Thymus (tissue), 11 donors: ENCODE data around the gene APMAP. TPM values are rescaled to one million over a fixed set of nuclear protein-coding genes. Genes with fewer than 3 reads are reported as not detected.
A peak's percentile ranks its signal among the peaks of the same experiment; 100 is the strongest.

Experiments used
- DNase-seq, 9 donors: peaks; one replicate each; pipeline ENCODE4 v3.0.0-alpha.2; 2013; ENCODE audit warnings: low spot score in 9 of 9, low read depth in 6 of 9, missing footprints in 1 of 9
- H3K27ac ChIP-seq, 2 donors: one replicate each; pipeline ENCODE4 v1.5.1; 2013; ENCODE audit warnings: control low read depth in 1 of 2, low read depth in 1 of 2, low read length in 1 of 2, mild to moderate bottlenecking in 1 of 2, moderate library complexity in 1 of 2
- H3K27me3 ChIP-seq, 2 donors: one replicate each; pipeline ENCODE4 v1.5.1; 2013; ENCODE audit warnings: low read length in 1 of 2; ENCODE audit not compliant: control insufficient read depth in 2 of 2, insufficient read depth in 1 of 2
- H3K36me3 ChIP-seq, 2 donors: one replicate each; pipeline ENCODE4 v1.5.1; 2013; ENCODE audit warnings: low read length in 1 of 2, mild to moderate bottlenecking in 1 of 2, moderate library complexity in 1 of 2; ENCODE audit not compliant: control insufficient read depth in 2 of 2, insufficient read depth in 2 of 2
- H3K4me1 ChIP-seq, 2 donors: one replicate each; pipeline ENCODE4 v1.5.1; 2013; ENCODE audit warnings: low read length in 2 of 2; ENCODE audit not compliant: control insufficient read depth in 2 of 2, insufficient read depth in 2 of 2
- H3K4me3 ChIP-seq, 2 donors: one replicate each; pipeline ENCODE4 v1.5.1; 2013; ENCODE audit warnings: low read length in 2 of 2, control low read depth in 1 of 2, mild to moderate bottlenecking in 1 of 2
- H3K9me3 ChIP-seq, 2 donors: one replicate each; pipeline ENCODE4 v1.5.1; 2013; ENCODE audit warnings: low read length in 1 of 2, mild to moderate bottlenecking in 1 of 2; ENCODE audit not compliant: control insufficient read depth in 2 of 2, insufficient read depth in 1 of 2
- WGBS: extraction: QIAGEN DNeasy Blood & Tissue Kit; methylation state at CpG from one replicate; pipeline ENCODE4 v1.1.7; 2013; 5-methylcytosine and 5-hydroxymethylcytosine counted together
- polyA plus RNA-seq: library from polyadenylated mRNA; stranded (reverse); fragments of 200-250 nt; gene quantifications from one replicate; pipeline ENCODE4 v1.2.3, GENCODE V29; 2013
- total RNA-seq: library from RNA; stranded (reverse); fragments of 120-200 nt; gene quantifications from one replicate; pipeline ENCODE4 v1.2.4, GENCODE V29; 2013
- donor health status: healthy.

Gene APMAP
- total and polyA plus RNA-seq, 2 donors, result 49.3 to 53.4 TPM

GRCh38 chr20:25037288-25038102, 44.9 kb upstream of the APMAP start:
- Histone ChIP-seq H3K27me3 (no peaks in the 10 kb centered on the region), H3K4me3 (no peak overlapping the region), H3K9me3 (no peaks in the 10 kb centered on the region), H3K27ac (peak overlapping the region; percentile 74 to 75), H3K36me3 (peaks cover 0 to 4% of the 10 kb centered on the region in 2 donors), H3K4me1 (peaks cover 22 to 69% of the 10 kb centered on the region in 2 donors)
- peak in 2 of 9 donors; percentile 19 to 30 for DNase-seq
- WGBS, result 81% methylated on average over 15 of the region's 15 CpGs

DNA sequence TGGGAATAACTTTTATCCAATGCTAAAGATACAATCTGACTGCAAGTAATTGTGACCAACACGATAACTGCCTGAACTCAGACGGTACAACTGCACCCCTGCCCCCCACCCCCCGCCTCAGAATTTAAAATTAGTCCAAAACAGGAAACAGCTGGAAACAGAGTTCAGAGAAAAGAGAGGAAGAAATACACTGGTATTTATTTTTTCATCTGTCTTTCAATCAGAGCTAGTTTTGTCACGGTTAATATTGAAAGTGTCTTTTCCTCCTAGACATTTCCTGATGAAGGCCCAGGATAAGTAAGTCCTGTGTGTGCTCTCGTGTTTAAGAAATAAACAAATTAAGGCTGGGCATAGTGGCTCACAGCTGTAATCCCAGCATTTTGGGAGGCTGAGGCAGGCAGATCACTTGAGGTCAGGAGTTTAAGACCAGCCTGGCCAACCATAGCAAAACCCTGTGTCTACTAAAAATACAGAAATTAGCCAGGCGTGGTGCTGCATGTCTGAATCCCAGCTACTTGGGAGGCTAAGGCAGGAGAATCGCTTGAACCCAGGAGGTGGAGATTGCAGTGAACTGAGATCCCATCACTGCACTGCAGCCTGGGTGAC, 43.9 kb upstream of the APMAP start:
- H3K4me1 ChIP-seq, result peaks cover 17 to 61% of the 10 kb centered on the region in 2 donors
- peak in 1 of 9 donors; percentile 33 for DNase-seq

GRCh38 chr20:25035921-25036320, 43.4 kb upstream of the APMAP start:
- H3K36me3 ChIP-seq, result peaks cover 0 to 8% of the 10 kb centered on the region in 2 donors

More for the DNA sequence above, 43.9 kb upstream of the APMAP start:
- 25% methylated on average over 7 of the region's 7 CpGs for WGBS
- peaks cover 0 to 8% of the 10 kb centered on the region in 2 donors for H3K36me3 ChIP-seq
- no peaks in the 10 kb centered on the region for H3K27me3 ChIP-seq
- H3K4me3 ChIP-seq, result no peak overlapping the region
- no peaks in the 10 kb centered on the region for H3K9me3 ChIP-seq
- H3K27ac ChIP-seq, result peak overlapping the region; percentile 60 to 74

DNA sequence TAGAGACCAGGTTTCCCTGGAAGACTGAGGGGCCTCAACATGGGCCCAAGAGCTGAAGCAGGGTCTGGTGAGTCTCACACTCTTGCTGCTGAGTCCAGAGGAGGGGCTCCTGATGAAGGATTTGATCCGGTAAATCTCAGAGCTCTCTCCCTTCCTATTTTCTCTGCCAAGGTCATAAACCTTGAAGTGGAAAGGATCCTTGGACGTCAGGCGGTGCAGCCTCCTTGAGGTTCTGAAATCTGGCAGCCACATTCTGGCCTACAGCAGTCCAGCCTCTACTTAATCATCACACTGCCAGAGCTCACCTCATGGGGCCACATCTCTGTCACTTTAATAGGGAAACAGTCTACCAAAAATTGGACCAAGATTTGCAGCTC, 41.4 kb upstream of the APMAP start:
- 95% methylated on average over 3 of the region's 3 CpGs for WGBS
- H3K4me3 ChIP-seq, result no peak overlapping the region
- no peaks in the 10 kb centered on the region for H3K9me3 ChIP-seq
- peak overlapping the region; percentile 42 to 66 for H3K27ac ChIP-seq
- peaks cover 0 to 15% of the 10 kb centered on the region in 2 donors for H3K36me3 ChIP-seq
- no peak for DNase-seq
- H3K4me1 ChIP-seq, result peaks cover 17 to 40% of the 10 kb centered on the region in 2 donors
- H3K27me3 ChIP-seq, result no peaks in the 10 kb centered on the region

More at GRCh38 chr20:25035921-25036320, 43.4 kb upstream of the APMAP start:
- Histone ChIP-seq H3K4me1 (peaks cover 17 to 57% of the 10 kb centered on the region in 2 donors), H3K4me3 (no peak overlapping the region), H3K27me3 (no peaks in the 10 kb centered on the region), H3K27ac (peak overlapping the region in 1 of 2 donors; percentile 59), H3K9me3 (no peaks in the 10 kb centered on the region)
- WGBS, result 8% methylated on average over 4 of the region's 4 CpGs
- DNase-seq, result peak in 4 of 9 donors; percentile 29 to 69 (median 38)

DNA sequence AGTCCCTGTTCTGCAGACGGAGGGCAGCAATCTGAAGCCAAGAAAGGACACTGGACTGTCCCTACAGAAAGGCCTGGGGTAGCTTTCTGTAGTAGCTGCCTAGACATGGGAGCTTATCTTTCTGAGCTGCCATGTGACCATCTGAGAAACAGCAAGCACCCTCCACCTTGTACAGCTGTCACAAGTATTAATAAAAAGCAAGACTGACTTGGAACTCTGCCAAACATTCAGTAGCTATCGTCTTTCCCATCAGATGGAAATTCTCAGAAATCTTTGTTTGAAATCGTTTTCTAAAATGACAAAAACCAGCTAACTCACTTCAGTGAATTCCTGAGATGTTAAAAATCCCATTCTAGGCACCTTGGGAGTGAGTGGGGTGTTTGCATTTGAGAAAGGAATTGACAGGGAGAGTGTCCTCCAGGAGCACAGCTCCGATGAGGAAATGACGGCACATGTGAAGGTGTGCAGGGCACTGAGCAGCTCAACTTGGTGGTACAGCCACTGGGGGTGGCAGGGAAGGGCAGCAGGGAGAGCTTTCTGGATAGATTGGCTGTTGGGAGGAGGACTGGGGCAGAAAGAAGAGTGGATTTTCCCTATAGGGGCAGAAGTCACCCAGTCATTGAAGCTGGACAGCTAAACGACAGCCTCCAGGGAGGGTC, 40.8 kb upstream of the APMAP start:
- peaks cover 0 to 15% of the 10 kb centered on the region in 2 donors for H3K36me3 ChIP-seq
- H3K4me3 ChIP-seq, result no peak overlapping the region
- peak overlapping the region; percentile 42 to 66 for H3K27ac ChIP-seq
- H3K27me3 ChIP-seq, result no peaks in the 10 kb centered on the region
- peaks cover 17 to 35% of the 10 kb centered on the region in 2 donors for H3K4me1 ChIP-seq
- no peaks in the 10 kb centered on the region for H3K9me3 ChIP-seq
- WGBS, result 64% methylated on average over 6 of the region's 6 CpGs
- no peak for DNase-seq

- no peaks in the 10 kb centered on the region for H3K9me3 ChIP-seq
- no peak for DNase-seq
- no peak overlapping the region for H3K4me3 ChIP-seq
- no peaks in the 10 kb centered on the region for H3K27me3 ChIP-seq
- H3K4me1 ChIP-seq, result peaks cover 17 to 28% of the 10 kb centered on the region in 2 donors
- H3K27ac ChIP-seq, result peak overlapping the region in 1 of 2 donors; percentile 66
- WGBS, result 91% methylated on average over 29 of the region's 29 CpGs
- peaks cover 0 to 15% of the 10 kb centered on the region in 2 donors for H3K36me3 ChIP-seq
Observed at GRCh38 chr20:25032478-25033264, 40.1 kb upstream of the APMAP start.

- H3K4me1 ChIP-seq, result peaks cover 15 to 22% of the 10 kb centered on the region in 2 donors
- WGBS, result 98% methylated on average over 16 of the region's 16 CpGs
- H3K36me3 ChIP-seq, result peaks cover 0 to 15% of the 10 kb centered on the region in 2 donors
- no peak for DNase-seq
- H3K9me3 ChIP-seq, result no peaks in the 10 kb centered on the region
- H3K27me3 ChIP-seq, result no peaks in the 10 kb centered on the region
- no peak overlapping the region for H3K4me3 ChIP-seq
- H3K27ac ChIP-seq, result peak overlapping the region in 1 of 2 donors; percentile 66
Observed at GRCh38 chr20:25032065-25032477, 39.5 kb upstream of the APMAP start.

GRCh38 chr20:25031241-25031640, 38.7 kb upstream of the APMAP start:
- H3K4me1 ChIP-seq, result peaks cover 6 to 14% of the 10 kb centered on the region in 2 donors
- H3K4me3 ChIP-seq, result no peak overlapping the region
- H3K9me3 ChIP-seq, result no peaks in the 10 kb centered on the region
- 81% methylated on average over 3 of the region's 3 CpGs for WGBS
- H3K27ac ChIP-seq, result no peak overlapping the region
- H3K27me3 ChIP-seq, result no peaks in the 10 kb centered on the region
- peaks cover 0 to 15% of the 10 kb centered on the region in 2 donors for H3K36me3 ChIP-seq
- no peak for DNase-seq
